ENCODE data around the gene UGT1A7.

UGT1A7 gene

DNA sequence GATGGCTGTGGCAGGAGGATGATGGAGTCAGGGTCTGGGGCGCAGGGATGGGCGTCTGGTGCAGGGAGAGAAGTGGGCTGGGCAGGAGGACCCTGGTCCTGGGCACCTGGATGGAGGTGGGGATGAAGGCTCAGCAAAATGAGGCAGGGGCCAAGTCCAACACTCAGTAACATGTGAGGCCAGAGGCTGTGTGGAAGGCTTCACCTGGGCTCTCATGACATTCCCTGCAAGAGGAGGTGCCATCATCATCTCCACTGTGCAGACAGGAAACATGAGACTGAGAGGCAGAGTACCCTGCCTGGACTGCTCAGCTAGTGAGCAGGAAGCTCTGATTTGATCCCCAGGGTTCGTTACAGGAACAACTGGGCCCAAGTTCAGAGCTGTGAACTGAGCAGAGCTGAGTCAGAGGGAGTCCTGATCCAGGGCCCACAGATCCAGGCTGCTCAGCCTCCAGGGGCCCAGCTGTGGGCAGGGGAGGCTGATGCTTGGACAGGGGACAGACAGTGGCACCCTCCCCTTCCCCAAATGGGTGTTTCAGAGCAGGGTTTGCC, 135.7 kb downstream of the UGT1A7 start:
- H3F3A ChIP-seq (ENCODE audit: low read depth), result no peaks in the 10 kb centered on the region
- H2AFZ ChIP-seq (ENCODE audit: low read length), result no peak overlapping the region
- H3K9ac ChIP-seq (ENCODE audit: low read depth, low read length, poor library complexity, severe bottlenecking), result no peak overlapping the region
- TF ChIP-seq, protein P1, sequence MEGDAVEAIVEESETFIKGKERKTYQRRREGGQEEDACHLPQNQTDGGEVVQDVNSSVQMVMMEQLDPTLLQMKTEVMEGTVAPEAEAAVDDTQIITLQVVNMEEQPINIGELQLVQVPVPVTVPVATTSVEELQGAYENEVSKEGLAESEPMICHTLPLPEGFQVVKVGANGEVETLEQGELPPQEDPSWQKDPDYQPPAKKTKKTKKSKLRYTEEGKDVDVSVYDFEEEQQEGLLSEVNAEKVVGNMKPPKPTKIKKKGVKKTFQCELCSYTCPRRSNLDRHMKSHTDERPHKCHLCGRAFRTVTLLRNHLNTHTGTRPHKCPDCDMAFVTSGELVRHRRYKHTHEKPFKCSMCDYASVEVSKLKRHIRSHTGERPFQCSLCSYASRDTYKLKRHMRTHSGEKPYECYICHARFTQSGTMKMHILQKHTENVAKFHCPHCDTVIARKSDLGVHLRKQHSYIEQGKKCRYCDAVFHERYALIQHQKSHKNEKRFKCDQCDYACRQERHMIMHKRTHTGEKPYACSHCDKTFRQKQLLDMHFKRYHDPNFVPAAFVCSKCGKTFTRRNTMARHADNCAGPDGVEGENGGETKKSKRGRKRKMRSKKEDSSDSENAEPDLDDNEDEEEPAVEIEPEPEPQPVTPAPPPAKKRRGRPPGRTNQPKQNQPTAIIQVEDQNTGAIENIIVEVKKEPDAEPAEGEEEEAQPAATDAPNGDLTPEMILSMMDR (conservative IDR thresholded peaks at IDR 0.05; ENCODE audit: low read length), result no peak
- no peak for TF ChIP-seq EZH2phosphoT487 (IDR thresholded peaks at IDR 0.05; ENCODE audit: borderline replicate concordance)
- H3K79me2 ChIP-seq (ENCODE audit: insufficient read depth, low read length), result no peaks in the 10 kb centered on the region
- no peaks in the 10 kb centered on the region for H3K4me1 ChIP-seq (ENCODE audit: insufficient read depth, low read length, poor library complexity, severe bottlenecking)
- H3K4me3 ChIP-seq (ENCODE audit: low read length, poor library complexity, severe bottlenecking), result no peak overlapping the region
- no peaks in the 10 kb centered on the region for H3K36me3 ChIP-seq (ENCODE audit: insufficient read depth, low read length)
- no peaks in the 10 kb centered on the region for H3K9me3 ChIP-seq (ENCODE audit: insufficient read depth, low read depth, low read length)
- no peaks in the 10 kb centered on the region for H3K9me2 ChIP-seq (replicated peaks; ENCODE audit: low read depth, low read length)
- no peak overlapping the region for H3K4me2 ChIP-seq (ENCODE audit: low read depth, low read length, poor library complexity, severe bottlenecking)
- no peaks in the 10 kb centered on the region for H4K20me1 ChIP-seq (ENCODE audit: insufficient read depth, low read length, poor library complexity, severe bottlenecking)
- no peaks in the 10 kb centered on the region for H3K27me3 ChIP-seq (ENCODE audit: insufficient read depth, low read length, poor library complexity, severe bottlenecking)

DNA sequence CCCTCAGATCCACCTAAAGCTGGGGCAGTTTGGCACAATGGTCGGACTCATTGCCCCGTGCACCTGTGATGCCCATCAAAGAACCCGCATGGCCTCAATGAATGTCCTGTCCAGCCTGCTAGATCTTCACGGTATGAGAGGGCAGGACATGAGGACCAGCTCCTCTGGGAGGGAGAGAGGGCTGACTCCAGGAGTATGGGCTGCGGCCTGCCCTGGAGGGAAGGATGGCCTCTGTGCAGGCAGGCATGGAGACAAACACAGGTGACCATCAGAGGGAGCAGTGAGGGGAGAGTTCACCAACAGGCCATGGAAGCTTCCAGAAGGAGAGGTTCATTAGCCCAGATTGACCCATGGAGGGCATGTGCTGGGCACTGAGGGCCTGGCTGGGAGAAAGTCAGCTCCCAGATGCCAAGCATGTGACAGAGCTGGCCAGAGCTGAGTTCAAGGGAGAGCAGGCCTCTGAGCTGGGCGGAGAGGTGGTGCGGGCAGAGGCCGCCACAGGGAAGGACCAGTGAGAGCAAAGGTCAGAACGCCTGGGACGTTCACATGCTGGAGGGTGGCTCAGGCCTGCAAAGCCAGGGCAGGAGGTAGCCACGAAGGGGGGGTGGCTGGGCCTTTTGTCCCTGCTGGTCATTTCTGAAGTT, 136.4 kb downstream of the UGT1A7 start:
- Histone ChIP-seq H3K4me1 (ENCODE audit: insufficient read depth, low read length, poor library complexity, severe bottlenecking) (no peaks in the 10 kb centered on the region), H3K9me2 (replicated peaks; ENCODE audit: low read depth, low read length) (no peaks in the 10 kb centered on the region), H3K4me2 (ENCODE audit: low read depth, low read length, poor library complexity, severe bottlenecking) (no peak overlapping the region), H3F3A (ENCODE audit: low read depth) (no peaks in the 10 kb centered on the region), H4K20me1 (ENCODE audit: insufficient read depth, low read length, poor library complexity, severe bottlenecking) (no peaks in the 10 kb centered on the region), H2AFZ (ENCODE audit: low read length) (no peak overlapping the region), H3K4me3 (ENCODE audit: low read length, poor library complexity, severe bottlenecking) (no peak overlapping the region), H3K27me3 (ENCODE audit: insufficient read depth, low read length, poor library complexity, severe bottlenecking) (no peaks in the 10 kb centered on the region), H3K79me2 (ENCODE audit: insufficient read depth, low read length) (no peaks in the 10 kb centered on the region), H3K9me3 (ENCODE audit: insufficient read depth, low read depth, low read length) (no peaks in the 10 kb centered on the region), H3K36me3 (ENCODE audit: insufficient read depth, low read length) (no peaks in the 10 kb centered on the region), H3K9ac (ENCODE audit: low read depth, low read length, poor library complexity, severe bottlenecking) (no peak overlapping the region)
- TF ChIP-seq, protein P1 (conservative IDR thresholded peaks at IDR 0.05; ENCODE audit: low read length), result no peak
- TF ChIP-seq EZH2phosphoT487 (IDR thresholded peaks at IDR 0.05; ENCODE audit: borderline replicate concordance), result no peak

DNA sequence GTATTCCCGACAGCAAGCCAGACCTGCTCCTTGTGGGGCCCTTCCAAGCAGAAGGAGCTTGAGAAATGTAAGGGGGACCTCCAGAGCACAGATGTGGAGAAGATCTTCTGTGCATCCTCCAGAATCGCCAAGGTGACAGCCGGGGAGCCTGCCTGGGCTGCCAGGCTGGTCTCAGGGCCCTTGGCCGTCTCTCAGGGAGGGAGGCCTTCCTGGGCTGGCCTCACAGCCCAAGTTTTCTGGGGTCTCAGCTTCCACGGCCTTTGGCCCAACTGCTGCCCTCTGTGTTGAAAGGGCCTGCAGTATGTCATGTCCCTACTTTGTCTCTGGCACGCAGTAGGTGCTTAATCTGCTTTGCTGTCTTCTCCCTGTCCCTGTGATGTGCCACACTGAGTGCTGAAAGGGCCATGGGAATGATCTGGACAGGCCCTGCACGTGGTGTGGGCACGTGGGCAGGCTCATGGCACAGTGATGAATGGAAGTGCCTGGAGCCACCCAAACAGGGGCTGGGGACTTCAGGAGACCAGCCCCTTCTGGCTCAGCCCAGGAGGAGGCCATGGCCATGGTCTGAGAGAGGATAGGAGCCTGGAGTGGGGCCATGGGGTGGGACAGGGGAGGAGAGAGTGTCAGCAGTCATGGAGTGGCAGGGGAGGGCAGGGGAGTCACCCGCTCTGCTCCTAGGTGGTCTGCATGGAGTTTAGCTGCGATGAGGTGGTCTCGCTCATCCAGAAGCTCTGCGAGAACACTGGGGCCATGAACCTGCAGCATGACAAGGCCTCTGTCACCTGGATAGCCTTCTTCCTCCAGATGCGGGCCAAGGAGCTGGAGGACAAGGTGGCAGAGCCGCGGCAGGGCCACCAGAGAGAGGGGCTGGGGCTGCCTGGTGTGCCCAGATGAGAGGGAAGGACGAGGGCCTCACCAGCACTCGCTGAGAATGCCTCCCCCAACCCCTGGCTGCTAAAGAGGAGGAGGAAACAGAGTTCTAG, 137.2 kb downstream of the UGT1A7 start:
- no peak overlapping the region for H3K9ac ChIP-seq (ENCODE audit: low read depth, low read length, poor library complexity, severe bottlenecking)
- H3K36me3 ChIP-seq (ENCODE audit: insufficient read depth, low read length), result no peaks in the 10 kb centered on the region
- no peaks in the 10 kb centered on the region for H3K79me2 ChIP-seq (ENCODE audit: insufficient read depth, low read length)
- H3K27me3 ChIP-seq (ENCODE audit: insufficient read depth, low read length, poor library complexity, severe bottlenecking), result no peaks in the 10 kb centered on the region
- no peak overlapping the region for H3K4me3 ChIP-seq (ENCODE audit: low read length, poor library complexity, severe bottlenecking)
- H4K20me1 ChIP-seq (ENCODE audit: insufficient read depth, low read length, poor library complexity, severe bottlenecking), result no peaks in the 10 kb centered on the region
- H3K9me2 ChIP-seq (replicated peaks; ENCODE audit: low read depth, low read length), result no peaks in the 10 kb centered on the region
- no peak overlapping the region for H2AFZ ChIP-seq (ENCODE audit: low read length)
- H3K4me1 ChIP-seq (ENCODE audit: insufficient read depth, low read length, poor library complexity, severe bottlenecking), result no peaks in the 10 kb centered on the region
- no peaks in the 10 kb centered on the region for H3K9me3 ChIP-seq (ENCODE audit: insufficient read depth, low read depth, low read length)
- TF ChIP-seq, protein P1 (conservative IDR thresholded peaks at IDR 0.05; ENCODE audit: low read length), result no peak
- no peak for TF ChIP-seq EZH2phosphoT487 (IDR thresholded peaks at IDR 0.05; ENCODE audit: borderline replicate concordance)
- H3K4me2 ChIP-seq (ENCODE audit: low read depth, low read length, poor library complexity, severe bottlenecking), result no peak overlapping the region
- no peaks in the 10 kb centered on the region for H3F3A ChIP-seq (ENCODE audit: low read depth)

All from Loucy (cell line).